GM19240 (cell line): ENCODE data around the gene PALLD.

ENCODE experiments used
- DNase-seq: peaks from one replicate; pipeline ENCODE4 v3.0.0; 2011; ENCODE audit warnings: low spot score; ENCODE audit not compliant: insufficient read length

The PALLD gene

GRCh38 chr4:168758351-168758876 is 261.6 kb downstream of the PALLD start:
- DNase-seq, result no peak

GRCh38 chr4:168759321-168759720 is 262.5 kb downstream of the PALLD start:
- DNase-seq, result no peak

- DNase-seq, result no peak
Observed at GRCh38 chr4:168759959-168760527, 263.2 kb downstream of the PALLD start.

GRCh38 chr4:168761066-168761465 is 264.2 kb downstream of the PALLD start:
- no peak for DNase-seq

GRCh38 chr4:168765322-168765721 is 268.5 kb downstream of the PALLD start:
- no peak for DNase-seq

- DNase-seq, result no peak
Observed at GRCh38 chr4:168765726-168766125, 268.9 kb downstream of the PALLD start.

- DNase-seq, result no peak
Observed at GRCh38 chr4:168766604-168767316, 269.9 kb downstream of the PALLD start.

- no peak for DNase-seq
Observed at GRCh38 chr4:168769416-168769815, 272.6 kb downstream of the PALLD start.

- no peak for DNase-seq
Observed at GRCh38 chr4:168769837-168770236, 273.0 kb downstream of the PALLD start.

- no peak for DNase-seq
Observed at GRCh38 chr4:168771251-168771650, 274.4 kb downstream of the PALLD start.

- DNase-seq, result no peak
Observed at GRCh38 chr4:168773388-168774195, 276.7 kb downstream of the PALLD start.

- DNase-seq, result no peak
Observed at GRCh38 chr4:168776382-168776781, 279.5 kb downstream of the PALLD start.

GRCh38 chr4:168777277-168777965 is 280.6 kb downstream of the PALLD start:
- no peak for DNase-seq

- no peak for DNase-seq
Observed at GRCh38 chr4:168781341-168781740, 284.5 kb downstream of the PALLD start.

GRCh38 chr4:168781926-168782325 is 285.1 kb downstream of the PALLD start:
- no peak for DNase-seq

GRCh38 chr4:168782439-168782838 is 285.6 kb downstream of the PALLD start:
- DNase-seq, result no peak

- DNase-seq, result no peak
Observed at GRCh38 chr4:168784786-168785461, 288.1 kb downstream of the PALLD start.

GRCh38 chr4:168787334-168787733 is 290.5 kb downstream of the PALLD start:
- DNase-seq, result no peak

- no peak for DNase-seq
Observed at GRCh38 chr4:168787801-168788595, 291.1 kb downstream of the PALLD start.

GRCh38 chr4:168790898-168791297 is 294.0 kb downstream of the PALLD start:
- DNase-seq, result no peak
